IPS-NIHi7 (cell line): Measurements from ENCODE around the gene AASDH.

Experiments used
- DNase-seq: peaks from one replicate; pipeline ENCODE4 v3.0.0; 2012; ENCODE audit warnings: mixed read lengths; ENCODE audit errors: extremely low spot score

AASDH gene

GRCh38 chr4:56315543-56315942 is 71.7 kb downstream of the AASDH start:
- DNase-seq: no peak

- no peak for DNase-seq
Observed at GRCh38 chr4:56315041-56315440, 72.2 kb downstream of the AASDH start.

- no peak for DNase-seq
Observed at GRCh38 chr4:56314207-56314915, 72.9 kb downstream of the AASDH start.

GRCh38 chr4:56313132-56313531 is 74.2 kb downstream of the AASDH start:
- DNase-seq: no peak

- DNase-seq: no peak
Observed at GRCh38 chr4:56311299-56311975, 75.9 kb downstream of the AASDH start.

- no peak for DNase-seq
Observed at GRCh38 chr4:56310401-56311125, 76.7 kb downstream of the AASDH start.

GRCh38 chr4:56308384-56308783 is 78.9 kb downstream of the AASDH start:
- no peak for DNase-seq

- no peak for DNase-seq
Observed at GRCh38 chr4:56307423-56307822, 79.9 kb downstream of the AASDH start.

GRCh38 chr4:56305390-56305789 is 81.9 kb downstream of the AASDH start:
- DNase-seq: no peak

- no peak for DNase-seq
Observed at GRCh38 chr4:56303921-56304320, 83.4 kb downstream of the AASDH start.

GRCh38 chr4:56302760-56303159 is 84.5 kb downstream of the AASDH start:
- DNase-seq: no peak

GRCh38 chr4:56301997-56302496 is 85.2 kb downstream of the AASDH start:
- DNase-seq: no peak

- peak; percentile 82 for DNase-seq
Observed at GRCh38 chr4:56301181-56301996, 85.9 kb downstream of the AASDH start.

GRCh38 chr4:56298236-56298635 is 89.1 kb downstream of the AASDH start:
- DNase-seq: no peak

- no peak for DNase-seq
Observed at GRCh38 chr4:56297776-56298175, 89.5 kb downstream of the AASDH start.

GRCh38 chr4:56296526-56296925 is 90.8 kb downstream of the AASDH start:
- DNase-seq: no peak

GRCh38 chr4:56293121-56293520 is 94.2 kb downstream of the AASDH start:
- no peak for DNase-seq

- DNase-seq: no peak
Observed at GRCh38 chr4:56289934-56290333, 97.4 kb downstream of the AASDH start.

- DNase-seq: no peak
Observed at GRCh38 chr4:56288663-56289062, 98.6 kb downstream of the AASDH start.
